GM18517 (cell line): ENCODE measurements around the gene DUSP14.

ENCODE experiments used
- ATAC-seq: cut with Tn5 transposase; IDR thresholded peaks from one replicate; pipeline ENCODE4 v1.9.1; 2021; ENCODE audit warnings: mild to moderate bottlenecking, moderate library complexity; ENCODE audit not compliant: unreplicated experiment

DUSP14 gene

GRCh38 chr17:37553401-37553966, 63.8 kb downstream of the DUSP14 start:
- ATAC-seq: no peak

DNA sequence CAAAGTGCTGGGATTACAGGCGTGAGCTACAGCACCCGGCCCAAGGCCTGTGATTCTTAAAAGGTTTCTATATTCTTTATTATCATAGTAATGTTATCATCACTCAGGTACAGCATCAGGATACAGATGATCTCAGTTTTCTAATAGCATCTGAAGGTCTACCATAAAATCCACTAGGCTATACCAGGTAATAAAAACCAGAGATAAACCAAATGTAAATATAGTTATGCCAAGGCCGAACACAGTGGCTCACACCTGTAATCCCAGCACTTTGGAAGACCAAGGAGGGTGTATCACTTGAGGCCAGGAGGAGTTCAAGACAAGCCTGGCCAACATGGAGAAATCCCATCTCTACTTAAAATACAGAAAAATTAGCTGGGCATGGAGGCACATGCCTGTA, 65.7 kb downstream of the DUSP14 start:
- no peak for ATAC-seq

GRCh38 chr17:37557482-37557881, 67.8 kb downstream of the DUSP14 start:
- ATAC-seq: no peak

- ATAC-seq: no peak
Observed at GRCh38 chr17:37558299-37558698, 68.6 kb downstream of the DUSP14 start.

GRCh38 chr17:37562016-37562745, 72.5 kb downstream of the DUSP14 start:
- ATAC-seq: no peak
